Mucosa of rectum (tissue), 2 donors: ENCODE data around the gene MCRIP2.
A peak's percentile ranks its signal among the peaks of the same experiment; 100 is the strongest.

ENCODE experiments used
- H3K27ac ChIP-seq, 2 donors: one replicate each; pipeline ENCODE4 v1.7.0; 2013; ENCODE audit warnings: inconsistent platforms in 2 of 2, low read depth in 2 of 2, low read length in 2 of 2
- H3K27me3 ChIP-seq, 2 donors: one replicate each; pipeline ENCODE4 v1.7.0; 2013; ENCODE audit warnings: low read length in 2 of 2; ENCODE audit not compliant: control insufficient read depth in 2 of 2, insufficient read depth in 2 of 2
- H3K36me3 ChIP-seq, 2 donors: one replicate each; pipeline ENCODE4 v1.7.0; 2013; ENCODE audit warnings: low read length in 2 of 2; ENCODE audit not compliant: control insufficient read depth in 2 of 2, insufficient read depth in 2 of 2
- H3K4me1 ChIP-seq, 2 donors: one replicate each; pipeline ENCODE4 v1.7.0; 2013; ENCODE audit warnings: low read length in 2 of 2, mild to moderate bottlenecking in 1 of 2; ENCODE audit not compliant: control insufficient read depth in 2 of 2, insufficient read depth in 2 of 2
- H3K4me3 ChIP-seq, 2 donors: one replicate each; pipeline ENCODE4 v1.7.0; 2013; ENCODE audit warnings: low read length in 2 of 2
- H3K9ac ChIP-seq, 2 donors: one replicate each; pipeline ENCODE4 v1.7.0; 2013; ENCODE audit warnings: low read length in 2 of 2, low read depth in 1 of 2, mild to moderate bottlenecking in 1 of 2
- H3K9me3 ChIP-seq, 2 donors: one replicate each; pipeline ENCODE4 v1.7.0; 2013; ENCODE audit warnings: low read length in 2 of 2; ENCODE audit not compliant: control insufficient read depth in 2 of 2
- donor health status: healthy.
- donor health status: Normal muscosa, but diverticular disease.

MCRIP2 gene

GRCh38 chr16:598823-599739, 42.5 kb upstream of the MCRIP2 start:
- Histone ChIP-seq H3K9ac (no peak overlapping the region), H3K4me1 (peaks cover 8 to 22% of the 10 kb centered on the region in 2 donors), H3K4me3 (no peak overlapping the region), H3K27me3 (no peaks in the 10 kb centered on the region), H3K27ac (peak overlapping the region in 1 of 2 donors; percentile 52), H3K9me3 (no peaks in the 10 kb centered on the region), H3K36me3 (peaks cover 0 to 18% of the 10 kb centered on the region in 2 donors)

GRCh38 chr16:600781-601180, 40.8 kb upstream of the MCRIP2 start:
- peaks cover 0 to 18% of the 10 kb centered on the region in 2 donors for H3K36me3 ChIP-seq
- H3K4me3 ChIP-seq: no peak overlapping the region
- no peaks in the 10 kb centered on the region for H3K27me3 ChIP-seq
- no peaks in the 10 kb centered on the region for H3K9me3 ChIP-seq
- H3K27ac ChIP-seq: no peak overlapping the region
- H3K4me1 ChIP-seq: peaks cover 0 to 9% of the 10 kb centered on the region in 2 donors
- H3K9ac ChIP-seq: no peak overlapping the region

GRCh38 chr16:603933-604332, 37.7 kb upstream of the MCRIP2 start:
- H3K4me1 ChIP-seq: peaks cover 0 to 5% of the 10 kb centered on the region in 2 donors
- no peaks in the 10 kb centered on the region for H3K9me3 ChIP-seq
- no peak overlapping the region for H3K4me3 ChIP-seq
- no peak overlapping the region for H3K27ac ChIP-seq
- no peaks in the 10 kb centered on the region for H3K27me3 ChIP-seq
- H3K9ac ChIP-seq: no peak overlapping the region
- H3K36me3 ChIP-seq: peaks cover 0 to 5% of the 10 kb centered on the region in 2 donors

GRCh38 chr16:606656-607307, 34.8 kb upstream of the MCRIP2 start:
- no peaks in the 10 kb centered on the region for H3K36me3 ChIP-seq
- no peaks in the 10 kb centered on the region for H3K9me3 ChIP-seq
- peaks cover 4 to 5% of the 10 kb centered on the region in 2 donors for H3K4me1 ChIP-seq
- no peak overlapping the region for H3K9ac ChIP-seq
- H3K27ac ChIP-seq: no peak overlapping the region
- no peaks in the 10 kb centered on the region for H3K27me3 ChIP-seq
- no peak overlapping the region for H3K4me3 ChIP-seq

DNA sequence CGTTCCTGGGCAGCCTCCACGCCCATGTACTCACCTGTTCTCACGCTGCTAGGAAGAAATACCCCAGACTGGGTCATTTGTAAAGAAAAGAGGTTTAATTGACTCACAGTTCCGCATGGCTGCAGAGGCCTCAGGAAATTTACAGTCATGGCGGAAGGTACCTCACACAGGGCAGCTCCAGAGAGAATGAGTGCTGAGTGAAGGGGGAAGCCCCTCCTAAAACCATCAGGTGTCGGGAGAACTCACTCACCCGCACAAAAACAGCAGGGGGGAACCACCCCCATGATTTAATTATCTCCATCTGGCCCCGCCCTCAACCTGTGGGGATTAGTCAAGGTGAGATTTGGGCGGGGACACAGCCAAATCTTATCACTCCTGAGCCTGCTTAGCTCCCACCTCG, 33.6 kb upstream of the MCRIP2 start:
- Histone ChIP-seq H3K27me3 (no peaks in the 10 kb centered on the region), H3K9me3 (no peaks in the 10 kb centered on the region), H3K36me3 (no peaks in the 10 kb centered on the region), H3K27ac (no peak overlapping the region), H3K4me3 (no peak overlapping the region), H3K9ac (no peak overlapping the region), H3K4me1 (peaks cover 4 to 5% of the 10 kb centered on the region in 2 donors)

- Histone ChIP-seq H3K9ac (no peak overlapping the region), H3K4me3 (no peak overlapping the region)
Measured at GRCh38 chr16:609316-609715, 32.3 kb upstream of the MCRIP2 start.

GRCh38 chr16:609984-610383, 31.6 kb upstream of the MCRIP2 start:
- peaks cover 5 to 8% of the 10 kb centered on the region in 2 donors for H3K36me3 ChIP-seq
- H3K9ac ChIP-seq: no peak overlapping the region
- no peak overlapping the region for H3K4me3 ChIP-seq

More at GRCh38 chr16:609316-609715, 32.3 kb upstream of the MCRIP2 start:
- Histone ChIP-seq H3K4me1 (peaks cover 4 to 5% of the 10 kb centered on the region in 2 donors), H3K9me3 (no peaks in the 10 kb centered on the region), H3K27me3 (no peaks in the 10 kb centered on the region), H3K36me3 (peaks cover 3 to 5% of the 10 kb centered on the region in 2 donors), H3K27ac (no peak overlapping the region)

GRCh38 chr16:610513-611381, 30.9 kb upstream of the MCRIP2 start:
- Histone ChIP-seq H3K9ac (no peak overlapping the region), H3K4me3 (no peak overlapping the region), H3K27ac (peak overlapping the region in 1 of 2 donors; percentile 34)

More at GRCh38 chr16:609984-610383, 31.6 kb upstream of the MCRIP2 start:
- Histone ChIP-seq H3K9me3 (no peaks in the 10 kb centered on the region), H3K27ac (no peak overlapping the region), H3K4me1 (peaks cover 4 to 5% of the 10 kb centered on the region in 2 donors), H3K27me3 (no peaks in the 10 kb centered on the region)

DNA sequence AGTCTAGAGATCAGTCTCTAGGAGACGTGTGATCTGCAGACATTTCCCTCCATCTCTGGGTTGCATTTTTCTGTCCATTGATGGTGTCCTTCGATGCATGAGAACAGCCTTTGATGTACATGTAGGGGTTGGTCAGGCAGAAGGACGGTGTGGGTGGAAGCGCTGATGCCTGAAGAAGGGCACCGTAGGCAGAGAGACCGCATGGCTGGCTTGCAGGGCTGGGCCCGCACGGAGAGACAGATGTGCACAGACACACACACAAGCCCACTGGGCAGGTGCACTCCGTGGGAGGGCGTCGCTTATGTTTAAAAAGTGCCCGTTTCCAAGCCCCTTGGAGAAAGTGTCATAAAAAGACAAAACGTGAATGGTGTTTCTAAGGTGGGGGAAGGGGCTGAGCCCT, 26.5 kb upstream of the MCRIP2 start:
- Histone ChIP-seq H3K9ac (no peak overlapping the region), H3K36me3 (peaks cover 9 to 13% of the 10 kb centered on the region in 2 donors), H3K27me3 (no peaks in the 10 kb centered on the region), H3K4me3 (no peak overlapping the region), H3K9me3 (no peaks in the 10 kb centered on the region), H3K27ac (peak overlapping the region in 1 of 2 donors; percentile 24), H3K4me1 (peaks cover 3 to 5% of the 10 kb centered on the region in 2 donors)

More at GRCh38 chr16:610513-611381, 30.9 kb upstream of the MCRIP2 start:
- Histone ChIP-seq H3K36me3 (peaks cover 7 to 8% of the 10 kb centered on the region in 2 donors), H3K27me3 (no peaks in the 10 kb centered on the region), H3K9me3 (no peaks in the 10 kb centered on the region), H3K4me1 (peaks cover 4 to 5% of the 10 kb centered on the region in 2 donors)
